H1 (cell line): ENCODE data around the gene CAPS2. TPM values are rescaled to one million over a fixed set of nuclear protein-coding genes. Genes with fewer than 3 reads are reported as not detected.

Experiments used
- CTCF ChIA-PET: fragments of 300-600 bp; sonication (Branson Sonifier 250); formaldehyde crosslinking; loops from one replicate; lab custom pipeline; 2021; ENCODE audit not compliant: partially characterized antibody; lab: Charles Lee
- POLR2A ChIA-PET: fragments of 300-600 bp; sonication (Branson Sonifier 250); formaldehyde crosslinking; loops from one replicate; lab custom pipeline; 2021; ENCODE audit warnings: inconsistent platforms; ENCODE audit not compliant: partially characterized antibody; lab: Charles Lee
- DNase-seq, 2 experiments: peaks; one replicate each; pipeline versions ENCODE4 v3.0.0 to v3.0.0-alpha.2; 2010 to 2022; ENCODE audit warnings: low spot score in 2 of 2, low read depth in 1 of 2, mixed read lengths in 1 of 2
- FAIRE-seq: peaks from 2 replicates; lab custom pipeline; 2011; peaks lifted over from hg19 to GRCh38; lab: Jason Lieb, UNC
- H2AFZ ChIP-seq: 2 replicates; pipeline ENCODE4 v1.8.1; 2012; ENCODE audit warnings: low read length, inconsistent platforms
- H2AK5ac ChIP-seq: 2 replicates; pipeline ENCODE4 v1.6.1; 2013; ENCODE audit warnings: low read depth, low read length
- H2BK120ac ChIP-seq: replicated peaks from 2 replicates; pipeline ENCODE3; 2013; ENCODE audit warnings: low read depth, low read length, inconsistent platforms
- H2BK12ac ChIP-seq: 2 replicates; pipeline ENCODE4 v1.6.1; 2013; ENCODE audit warnings: low read depth, low read length
- H2BK15ac ChIP-seq: 2 replicates; pipeline ENCODE4 v1.6.1; 2013; ENCODE audit warnings: low read length
- H2BK20ac ChIP-seq: 2 replicates; pipeline ENCODE4 v1.6.1; 2013; ENCODE audit warnings: low read length
- H2BK5ac ChIP-seq: 2 replicates; pipeline ENCODE4 v1.6.1; 2013; ENCODE audit warnings: low read depth, low read length
- H3K14ac ChIP-seq: 2 replicates; pipeline ENCODE4 v1.6.1; 2013; ENCODE audit warnings: inconsistent platforms; ENCODE audit not compliant: insufficient read length
- H3K18ac ChIP-seq: 2 replicates; pipeline ENCODE4 v1.6.1; 2013; ENCODE audit warnings: low read length; ENCODE audit errors: extremely low read depth
- H3K23ac ChIP-seq: 2 replicates; pipeline ENCODE4 v1.6.1; 2013; ENCODE audit warnings: inconsistent platforms; ENCODE audit not compliant: insufficient read length
- H3K23me2 ChIP-seq: 2 replicates; pipeline ENCODE4 v1.6.1; 2013; ENCODE audit warnings: low read depth, low read length
- H3K27ac ChIP-seq: 2 replicates; pipeline ENCODE4 v1.6.1; 2011; ENCODE audit warnings: low read depth, low read length, inconsistent platforms
- H3K27me3 ChIP-seq, 4 experiments: replicated peaks in 1 of 4; 1 replicate in 1 of 4; 2 replicates in 3 of 4; pipeline versions ENCODE4 v1.6.1 to v1.8.1; 2011 to 2013; ENCODE audit warnings: low read length in 3 of 4, mild to moderate bottlenecking in 3 of 4, inconsistent platforms in 2 of 4, mixed read lengths in 2 of 4, moderate library complexity in 1 of 4; ENCODE audit not compliant: control insufficient read depth in 3 of 4, insufficient read depth in 3 of 4; ENCODE audit errors: extremely low read depth in 1 of 4
- H3K36me3 ChIP-seq, 4 experiments: 2 replicates each; pipeline versions ENCODE4 v1.6.1 to v1.8.1; 2011 to 2013; ENCODE audit warnings: mild to moderate bottlenecking in 4 of 4, low read length in 3 of 4, moderate library complexity in 2 of 4, control low read depth in 1 of 4, inconsistent platforms in 1 of 4; ENCODE audit not compliant: insufficient read depth in 4 of 4, control insufficient read depth in 2 of 4
- H3K4ac ChIP-seq: replicated peaks from 2 replicates; pipeline ENCODE3; 2013; ENCODE audit warnings: low read length, low read depth, mixed read lengths, inconsistent platforms; ENCODE audit not compliant: insufficient read length
- H3K4me1 ChIP-seq, 4 experiments: replicated peaks in 1 of 4; 1 replicate in 1 of 4; 2 replicates in 3 of 4; pipeline versions ENCODE4 v1.6.1 to v1.8.1; 2011 to 2013; ENCODE audit warnings: low read length in 3 of 4, inconsistent platforms in 2 of 4, mixed read lengths in 1 of 4; ENCODE audit not compliant: insufficient read depth in 4 of 4, control insufficient read depth in 3 of 4
- H3K4me2 ChIP-seq, 2 experiments: 2 replicates each; pipeline versions ENCODE4 v1.6.1 to v1.8.1; 2011 to 2013; ENCODE audit warnings: low read depth in 2 of 2, low read length in 2 of 2, control low read depth in 1 of 2, inconsistent platforms in 1 of 2, mild to moderate bottlenecking in 1 of 2; ENCODE audit not compliant: insufficient read depth in 1 of 2
- H3K4me3 ChIP-seq, 4 experiments: fragments of 200-600, 300-600 bp in 1 of 4; sonication (generic), shearing (Covaris generic), sonication (Bioruptor Twin) in 1 of 4; 2 replicates each; pipeline versions ENCODE4 v1.5.1 to v1.8.1; 2011 to 2016; ENCODE audit warnings: low read length in 4 of 4, low read depth in 3 of 4, control low read depth in 2 of 4, inconsistent platforms in 2 of 4, mild to moderate bottlenecking in 2 of 4, mixed read lengths in 1 of 4, moderate library complexity in 1 of 4; ENCODE audit not compliant: insufficient read depth in 2 of 4; ENCODE audit errors: extremely low read depth in 1 of 4
- H3K56ac ChIP-seq: replicated peaks from 2 replicates; pipeline ENCODE3; 2013; ENCODE audit warnings: low read depth, mild to moderate bottlenecking, mixed read lengths, low read length, inconsistent platforms; ENCODE audit not compliant: insufficient read length
- H3K79me1 ChIP-seq: 2 replicates; pipeline ENCODE4 v1.6.1; 2013; ENCODE audit warnings: low read depth, low read length, control low read depth
- H3K79me2 ChIP-seq, 2 experiments: 2 replicates each; pipeline versions ENCODE4 v1.6.1 to v1.8.1; 2012 to 2013; ENCODE audit warnings: low read length in 2 of 2, mild to moderate bottlenecking in 2 of 2, inconsistent platforms in 1 of 2; ENCODE audit not compliant: insufficient read depth in 2 of 2, control insufficient read depth in 1 of 2
- H3K9ac ChIP-seq, 4 experiments: replicated peaks in 1 of 4; 1 replicate in 1 of 4; 2 replicates in 3 of 4; pipeline versions ENCODE4 v1.6.1 to v1.8.1; 2011 to 2013; ENCODE audit warnings: low read depth in 3 of 4, low read length in 3 of 4, control low read depth in 2 of 4, mild to moderate bottlenecking in 2 of 4, moderate library complexity in 2 of 4, inconsistent platforms in 1 of 4; ENCODE audit errors: extremely low read depth in 1 of 4
- H3K9me3 ChIP-seq, 2 experiments: 2 replicates each; pipeline versions ENCODE4 v1.6.1 to v1.8.1; 2012 to 2013; ENCODE audit warnings: mild to moderate bottlenecking in 2 of 2, moderate library complexity in 2 of 2, control low read depth in 1 of 2, inconsistent platforms in 1 of 2, low read depth in 1 of 2, low read length in 1 of 2, mixed read lengths in 1 of 2; ENCODE audit not compliant: insufficient read depth in 2 of 2
- H4K20me1 ChIP-seq, 2 experiments: replicated peaks in 1 of 2; 2 replicates each; pipeline versions ENCODE3 to v1.8.1; 2011 to 2013; ENCODE audit warnings: inconsistent platforms in 2 of 2, low read length in 2 of 2, mild to moderate bottlenecking in 1 of 2; ENCODE audit not compliant: insufficient read depth in 2 of 2, control insufficient read depth in 1 of 2
- H4K5ac ChIP-seq: 2 replicates; pipeline ENCODE4 v1.6.1; 2013; ENCODE audit warnings: low read length, low read depth, mixed read lengths, inconsistent platforms; ENCODE audit not compliant: insufficient read length
- H4K8ac ChIP-seq: 2 replicates; pipeline ENCODE4 v1.8.0; 2013; ENCODE audit warnings: mild to moderate bottlenecking, moderate library complexity, low read length, inconsistent platforms; ENCODE audit not compliant: insufficient read depth; ENCODE audit errors: extremely low read depth
- H4K91ac ChIP-seq: replicated peaks from 2 replicates; pipeline ENCODE3; 2013; ENCODE audit warnings: low read length, mixed read lengths, inconsistent platforms; ENCODE audit not compliant: insufficient read length
- BACH1 ChIP-seq: IDR thresholded peaks from 2 replicates; pipeline ENCODE4 v1.6.1; 2012; ENCODE audit warnings: low read length, improper control_type of control experiment
- BCL11A ChIP-seq, 2 experiments: IDR thresholded peaks; one replicate each; pipeline ENCODE4 v1.6.1; 2011; ENCODE audit warnings: low read depth in 2 of 2, low read length in 2 of 2, mild to moderate bottlenecking in 2 of 2
- BRCA1 ChIP-seq: IDR thresholded peaks from 2 replicates; pipeline ENCODE4 v1.6.1; 2012; ENCODE audit warnings: low read depth, low read length, improper control_type of control experiment
- CHD1 ChIP-seq: IDR thresholded peaks from 2 replicates; pipeline ENCODE4 v1.6.1; 2012; ENCODE audit warnings: low read depth, low read length, improper control_type of control experiment
- CHD2 ChIP-seq: IDR thresholded peaks from 2 replicates; pipeline ENCODE4 v1.6.1; 2012; ENCODE audit warnings: low read length, improper control_type of control experiment
- EZH2 ChIP-seq: fragments of 200-600 bp; sonication (generic); IDR thresholded peaks from 2 replicates; pipeline ENCODE4 v1.7.1; 2012; ENCODE audit warnings: low read depth, mild to moderate bottlenecking, moderate library complexity, low read length, inconsistent platforms; ENCODE audit not compliant: severe bottlenecking
- NRF1 ChIP-seq: IDR thresholded peaks from 2 replicates; pipeline ENCODE4 v1.6.1; 2011; ENCODE audit warnings: mild to moderate bottlenecking, low read depth, low read length, improper control_type of control experiment
- SP1 ChIP-seq: IDR thresholded peaks from 2 replicates; pipeline ENCODE4 v1.6.1; 2011; ENCODE audit warnings: low read depth, low read length
- WGBS, 2 experiments: shearing (Covaris generic) in 1 of 2; methylation state at CpG; one replicate each; pipeline versions ENCODE4 v1.1.6 to v1.1.7; 2013 to 2015; ENCODE audit warnings: low lambda C conversion rate in 2 of 2, mixed read lengths in 2 of 2, inconsistent platforms in 1 of 2, low coverage in 1 of 2, missing lambda C conversion rate in 1 of 2; ENCODE audit not compliant: insufficient replicate concordance in 2 of 2, insufficient coverage in 1 of 2, insufficient read length in 1 of 2; ENCODE audit errors: extremely low coverage in 1 of 2, missing lambda C conversion rate in 1 of 2; 5-methylcytosine and 5-hydroxymethylcytosine counted together
- polyA plus RNA-seq, 7 experiments: library from polyadenylated mRNA; depleted of rRNA in 3 of 7; stranded (reverse) in 5 of 7; unstranded in 2 of 7; fragments of >200 nt in 5 of 7; fragments of 200-250 nt in 2 of 7; gene quantifications; 1 replicate in 5 of 7; 2 replicates in 1 of 7; 4 replicates in 1 of 7; pipeline versions ENCODE4 v1.2.1 to v1.2.3, GENCODE V29; 2011 to 2013; ENCODE audit warnings: missing spikeins in 2 of 7, mixed read lengths in 2 of 7
- total RNA-seq: library from RNA; stranded (reverse); fragmentation: NEBNext Ultra II Directional; extraction: Animal tissue kit (Norgen Biotek cat#: 25700); gene quantifications from 2 replicates; pipeline ENCODE4 v1.2.1, GENCODE V29; 2021

The CAPS2 gene
- total and polyA plus RNA-seq, 2 of the 8 experiments (the other 6 are each of a cell fraction or from before 2014, with no cell fraction given) = 2.3 to 3.8 TPM

DNA sequence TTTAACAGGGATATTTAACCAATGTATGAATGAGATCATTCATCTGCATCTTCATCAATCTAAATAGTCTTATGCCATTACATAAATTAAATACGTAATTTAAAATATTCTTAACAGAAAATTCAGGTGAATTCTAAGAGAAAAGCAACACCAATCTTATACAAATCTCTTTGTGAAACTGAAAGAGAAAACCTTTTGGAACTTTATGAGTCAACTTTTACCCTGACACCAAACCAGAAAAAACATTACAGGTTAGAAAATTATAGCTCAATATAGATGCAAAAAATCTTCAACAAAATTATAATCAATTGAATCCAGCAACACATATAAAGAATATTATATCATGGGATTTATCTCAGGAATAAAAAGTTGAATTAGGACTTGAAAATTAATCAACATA is 7.8 kb upstream of the CAPS2 start:
- no peak overlapping the region for H2AFZ ChIP-seq
- no peaks in the 10 kb centered on the region; a peak in 1 of 4 replicates for H3K9me3 ChIP-seq
- H4K20me1 ChIP-seq = no peaks in the 10 kb centered on the region
- no peaks in the 10 kb centered on the region for H3K79me1 ChIP-seq
- no peak overlapping the region for H4K91ac ChIP-seq
- H3K14ac ChIP-seq = no peak overlapping the region
- CTCF ChIA-PET = interaction anchor here (2.1 kb wide), 1 partner anchor 145 kb away, joined by 5 read pairs; no protein-coding TSS in a partner anchor
- no peak overlapping the region for H3K27ac ChIP-seq
- H3K36me3 ChIP-seq = no peaks in the 10 kb centered on the region
- no peak overlapping the region for H2BK120ac ChIP-seq
- no peak overlapping the region for H3K4ac ChIP-seq
- POLR2A ChIA-PET = no interaction called here
- H2BK5ac ChIP-seq = no peak overlapping the region
- peaks cover 2 to 5% (median 3%) of the 10 kb centered on the region in 4 experiments; a peak in 4 of 7 replicates for H3K4me1 ChIP-seq
- H3K4me2 ChIP-seq = no peak overlapping the region
- H2BK20ac ChIP-seq = no peak overlapping the region
- 77% methylated on average over 1 of the region's 1 CpG; no CpG with 5 or more reads in 1 of the 2 experiments for WGBS, 2 experiments
- H3K27me3 ChIP-seq = no peaks in the 10 kb centered on the region
- no peak overlapping the region for H3K23ac ChIP-seq
- no peak overlapping the region for H2BK12ac ChIP-seq
- H4K8ac ChIP-seq = no peak overlapping the region
- H2BK15ac ChIP-seq = no peak overlapping the region
- no peaks in the 10 kb centered on the region; the same call in 1 of the 2 replicates for H3K23me2 ChIP-seq
- H3K9ac ChIP-seq = no peak overlapping the region
- no peak for TF ChIP-seq BACH1
- TF ChIP-seq BRCA1 = no peak
- TF ChIP-seq CHD1 = no peak
- TF ChIP-seq NRF1 = no peak
- TF ChIP-seq EZH2 = no peak
- no peak for TF ChIP-seq SP1
- TF ChIP-seq BCL11A (IDR thresholded peaks at IDR 0.05; ENCODE audit: low read depth in 2 of 2, low read length in 2 of 2) = no peak
- TF ChIP-seq CHD2 = no peak
- H3K4me3 ChIP-seq = no peak overlapping the region
- H3K56ac ChIP-seq = no peak overlapping the region
- H2AK5ac ChIP-seq = no peak overlapping the region
- no peak for FAIRE-seq
- H3K79me2 ChIP-seq = no peaks in the 10 kb centered on the region
- H3K18ac ChIP-seq = no peak overlapping the region
- DNase-seq = no peak
- H4K5ac ChIP-seq = no peak overlapping the region
